K562 (cell line): Measurements from ENCODE around the gene ZNF644. TPM values are rescaled to one million over a fixed set of nuclear protein-coding genes. Genes with fewer than 3 reads are reported as not detected.
A peak's percentile ranks its signal among the peaks of the same experiment; 100 is the strongest.

Source experiments
- ATAC-seq: fragments of 200-7000 bp; cut with Tn5 transposase; 3 replicates; pipeline ENCODE4 v1.9.1; 2020; ENCODE audit warnings: moderate library complexity
- BruUV-seq: library from RNA; stranded (reverse); fragments of 400-500 nt; replicated peaks from 2 replicates; lab custom pipeline; 2021; lab: Mats Ljungman, UMichigan
- CTCF ChIA-PET: fragments of 300-600 bp; formaldehyde crosslinking; extraction: SDS; loops from one replicate; lab custom pipeline; 2021; ENCODE audit warnings: low intra/inter-chr PET ratio; lab: Yijun Ruan, JAX
- POLR2A ChIA-PET: fragments of 300-600, 350-650 bp; sonication (Branson Sonifier 250); formaldehyde crosslinking; extraction: SDS; loops from one replicate; lab custom pipeline; 2021; ENCODE audit warnings: antibody characterized with exemption, inconsistent platforms; lab: Yijun Ruan, JAX
- DNase-seq, 4 experiments: peaks; one replicate each; pipeline versions ENCODE4 v3.0.0 to v3.0.0-alpha.2; 2011 to 2018; ENCODE audit warnings: low spot score in 3 of 4, mixed read lengths in 3 of 4; ENCODE audit errors: extremely low read depth in 1 of 4
- FAIRE-seq: peaks from 2 replicates; lab custom pipeline; 2011; peaks lifted over from hg19 to GRCh38; lab: Jason Lieb, UNC
- H2AFZ ChIP-seq: 2 replicates; pipeline ENCODE4 v1.6.0; 2011; ENCODE audit warnings: low read depth, low read length, control low read depth, inconsistent platforms
- H3K27ac ChIP-seq: fragments of 200-600 bp; 3 replicates; pipeline ENCODE4 v1.8.0; 2011; ENCODE audit warnings: low read depth, mild to moderate bottlenecking, control low read depth, inconsistent platforms, low read length, moderate library complexity, mixed read lengths; ENCODE audit errors: extremely low read depth
- H3K27me3 ChIP-seq, 2 experiments: fragments of 300-600 bp in 1 of 2; 2 replicates in 1 of 2; 3 replicates in 1 of 2; pipeline versions ENCODE4 v1.6.0 to v1.8.0; 2011; ENCODE audit warnings: inconsistent platforms in 2 of 2, low read length in 2 of 2, mild to moderate bottlenecking in 1 of 2, mixed read lengths in 1 of 2, moderate library complexity in 1 of 2; ENCODE audit not compliant: control insufficient read depth in 2 of 2, insufficient read depth in 2 of 2
- H3K36me3 ChIP-seq: fragments of 300-600 bp; 3 replicates; pipeline ENCODE4 v1.8.0; 2011; ENCODE audit warnings: mild to moderate bottlenecking, low read length, inconsistent platforms; ENCODE audit not compliant: control insufficient read depth, insufficient read depth
- H3K4me1 ChIP-seq, 2 experiments: fragments of 200-600 bp in 1 of 2; replicated peaks in 1 of 2; 2 replicates in 1 of 2; 3 replicates in 1 of 2; pipeline versions ENCODE4 v1.5.1 to v1.8.0; 2011; ENCODE audit warnings: inconsistent platforms in 2 of 2, low read length in 2 of 2, mild to moderate bottlenecking in 1 of 2, mixed read lengths in 1 of 2, moderate library complexity in 1 of 2; ENCODE audit not compliant: control insufficient read depth in 2 of 2, insufficient read depth in 2 of 2
- H3K4me2 ChIP-seq: 2 replicates; pipeline ENCODE4 v1.6.1; 2011; ENCODE audit warnings: low read length, control low read depth, inconsistent platforms, mixed read lengths; ENCODE audit not compliant: insufficient read depth
- H3K4me3 ChIP-seq: fragments of 200-600 bp; sonication (generic), shearing (Covaris generic); 2 replicates; pipeline ENCODE4 v1.5.1; 2016; ENCODE audit warnings: control low read depth, inconsistent platforms
- H3K79me2 ChIP-seq: fragments of 200-600 bp; 3 replicates; pipeline ENCODE4 v1.8.0; 2011; ENCODE audit warnings: low read length, inconsistent platforms; ENCODE audit not compliant: control insufficient read depth, insufficient read depth
- H3K9ac ChIP-seq, 2 experiments: 2 replicates each; pipeline versions ENCODE4 v1.6.0 to v1.6.1; 2011; ENCODE audit warnings: low read depth in 2 of 2, low read length in 2 of 2, control low read depth in 1 of 2, inconsistent platforms in 1 of 2, mild to moderate bottlenecking in 1 of 2, mixed read lengths in 1 of 2; ENCODE audit not compliant: insufficient read depth in 1 of 2
- H3K9me1 ChIP-seq: one replicate; pipeline ENCODE4 v1.6.0; 2011; ENCODE audit warnings: inconsistent platforms, mild to moderate bottlenecking, low read length, moderate library complexity; ENCODE audit not compliant: control insufficient read depth, insufficient read depth
- H3K9me3 ChIP-seq: replicated peaks from 2 replicates; pipeline ENCODE4 v1.5.1; 2011; ENCODE audit warnings: low read depth, low read length, inconsistent platforms; ENCODE audit not compliant: control insufficient read depth, insufficient read depth
- H4K20me1 ChIP-seq: replicated peaks from 2 replicates; pipeline ENCODE4 v1.6.1; 2011; ENCODE audit warnings: low read length, inconsistent platforms, mixed read lengths; ENCODE audit not compliant: control insufficient read depth, insufficient read depth
- CHD4 ChIP-seq: fragments of 200-600 bp; sonication (generic); IDR thresholded peaks from 3 replicates; pipeline ENCODE4 v1.6.1; 2012; ENCODE audit warnings: low read depth, mild to moderate bottlenecking, mixed read lengths, low read length, inconsistent platforms; ENCODE audit not compliant: insufficient read depth, insufficient replicate concordance, poor library complexity, severe bottlenecking
- HNRNPLL ChIP-seq: fragments of 200-400 bp; formaldehyde crosslinking; IDR thresholded peaks from 2 replicates; pipeline ENCODE4 v1.6.1; 2017; ENCODE audit warnings: low read length, low read depth, mild to moderate bottlenecking; ENCODE audit not compliant: poor library complexity, severe bottlenecking
- PRPF4 ChIP-seq: fragments of 200-400 bp; formaldehyde crosslinking; IDR thresholded peaks from one replicate; pipeline ENCODE4 v1.6.1; 2017; ENCODE audit warnings: low read length, low read depth, mild to moderate bottlenecking; ENCODE audit not compliant: insufficient read depth, poor library complexity, severe bottlenecking
- SUPT5H ChIP-seq: fragments of 450-650 bp; IDR thresholded peaks from 2 replicates; pipeline ENCODE4 v1.6.1; 2016
- WGBS: fragments of 100-300 bp; shearing (Covaris generic); methylation state at CpG from one replicate; pipeline ENCODE4 v1.1.6; 2016; ENCODE audit warnings: low coverage, mixed read lengths; ENCODE audit not compliant: insufficient coverage; ENCODE audit errors: missing lambda C conversion rate; 5-methylcytosine and 5-hydroxymethylcytosine counted together
- in situ Hi-C: fragments of 300-500 bp; cut with MboI; formaldehyde crosslinking; loops from 4 replicates; pipeline ENCODE4 v1.15.0; 2018; ENCODE audit warnings: inconsistent platforms, mixed read lengths
- intact Hi-C: fragments of 100-400 bp; cut with micrococcal nuclease; formaldehyde crosslinking; loops from 2 replicates; pipeline ENCODE4 v1.14.2; 2022
- polyA plus RNA-seq, 8 experiments: library from polyadenylated mRNA; depleted of rRNA in 4 of 8; stranded (reverse) in 5 of 8; unstranded in 3 of 8; fragments of >200 nt; fragmentation: Nextera tagmentation in 2 of 8; fragmentation: Illumina TruSeq in 1 of 8; extraction: Ambion mirVana in 2 of 8; extraction: Trizol in 1 of 8; gene quantifications; 2 replicates each; pipeline versions ENCODE4 v1.2.1 to v1.2.3, GENCODE V29; 2011 to 2014; ENCODE audit warnings: inconsistent platforms in 1 of 8, missing spikeins in 1 of 8
- total RNA-seq, 7 experiments: library from RNA; depleted of rRNA in 6 of 7; stranded (reverse); fragments of >200 nt in 6 of 7; fragmentation: Illumina TruSeq in 2 of 7; extraction: Trizol in 2 of 7; gene quantifications; 2 replicates each; pipeline versions ENCODE4 v1.2.1 to v1.2.3, GENCODE V29; 2011 to 2021; ENCODE audit warnings: low replicate concordance in 1 of 7
- TF ChIP-seq, protein P1 (sequence below), 2 experiments: fragments of 250-450 bp in 1 of 2; fragments of 450-650 bp in 1 of 2; sonication (Bioruptor Pico) in 1 of 2; IDR thresholded peaks; 2 replicates each; pipeline versions ENCODE4 v1.6.1 to v1.8.0; 2016 to 2021; ENCODE audit warnings: mild to moderate bottlenecking in 2 of 2, moderate library complexity in 2 of 2, missing compliant biosample characterization in 1 of 2, missing genetic modification characterization in 1 of 2
- TF ChIP-seq, protein P2 (sequence below): fragments of 450-650 bp; formaldehyde crosslinking; conservative IDR thresholded peaks from 2 replicates; pipeline ENCODE4 v1.4.0; 2022; ENCODE audit warnings: mild to moderate bottlenecking, missing genetic modification characterization
- TF ChIP-seq, protein P3 (sequence below): sonication (generic); formaldehyde crosslinking; IDR thresholded peaks from 2 replicates; pipeline ENCODE4 v1.8.0; 2022; ENCODE audit warnings: mild to moderate bottlenecking, missing genetic modification reagents
- TF ChIP-seq, protein P4 (sequence below): fragments of 450-650 bp; formaldehyde crosslinking; IDR thresholded peaks from 2 replicates; pipeline ENCODE4 v1.4.0; 2022; ENCODE audit warnings: missing genetic modification characterization

ZNF644 gene
- total and polyA plus RNA-seq, 9 of the 15 experiments (the other 6 are each of a cell fraction or from before 2014, with no cell fraction given): 25.3 to 71.4 (median 39.6) TPM

DNA sequence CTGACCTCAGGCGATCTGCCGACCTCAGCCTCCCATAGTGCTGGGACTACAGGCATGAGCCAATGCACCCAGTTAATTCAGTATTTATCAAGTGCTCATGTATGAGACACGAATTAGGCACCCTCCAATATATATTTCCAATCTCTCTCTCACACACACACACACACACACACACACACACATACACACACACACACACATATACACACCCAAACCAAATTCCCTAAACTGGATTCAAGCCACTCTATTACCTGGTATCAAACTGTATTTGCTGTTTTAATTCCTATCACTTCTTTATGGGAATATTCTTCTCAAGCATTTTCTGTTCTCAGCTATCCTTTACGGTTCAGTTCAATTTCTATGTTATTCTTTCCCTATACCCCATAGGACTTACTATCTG is 8.5 kb downstream of the ZNF644 start:
- H3K4me2 ChIP-seq: no peak overlapping the region
- BruUV-seq: no TSS peak
- no peaks in the 10 kb centered on the region for H3K4me1 ChIP-seq
- H3K9me1 ChIP-seq: no peaks in the 10 kb centered on the region
- no peak overlapping the region for H3K9ac ChIP-seq
- ATAC-seq: no peak
- H3K79me2 ChIP-seq: peaks cover 98% of the 10 kb centered on the region
- FAIRE-seq: no peak
- H3K27ac ChIP-seq: no peak overlapping the region
- intact Hi-C loops (loop anchor here (10.0 kb wide), 1 partner anchor 151 kb away; no protein-coding TSS in a partner anchor), in situ Hi-C loops (no loop called here)
- POLR2A ChIA-PET: interaction anchor here (0.6 kb wide), 1 partner anchor 9 kb away, joined by 3 read pairs; the partner anchor contains the start of gene ZNF644
- 85% methylated on average over 4 of the region's 4 CpGs for WGBS
- CTCF ChIA-PET: no interaction called here
- no peak for DNase-seq
- H3K27me3 ChIP-seq: no peaks in the 10 kb centered on the region
- no peak overlapping the region for H3K4me3 ChIP-seq
- no peaks in the 10 kb centered on the region; the same call in 1 of the 2 replicates for H4K20me1 ChIP-seq
- peaks cover 27% of the 10 kb centered on the region for H3K36me3 ChIP-seq
- TF ChIP-seq, protein P1, sequence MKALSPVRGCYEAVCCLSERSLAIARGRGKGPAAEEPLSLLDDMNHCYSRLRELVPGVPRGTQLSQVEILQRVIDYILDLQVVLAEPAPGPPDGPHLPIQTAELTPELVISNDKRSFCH (CRISPR knock-in tag; IDR thresholded peaks at IDR 0.05): no peak
- TF ChIP-seq, protein P1 (tag; IDR thresholded peaks at IDR 0.05): no peak
- 0 out of 2 replicates have a peak, but pooled peaks have one; percentile 32 for TF ChIP-seq SUPT5H
- TF ChIP-seq, protein P2, sequence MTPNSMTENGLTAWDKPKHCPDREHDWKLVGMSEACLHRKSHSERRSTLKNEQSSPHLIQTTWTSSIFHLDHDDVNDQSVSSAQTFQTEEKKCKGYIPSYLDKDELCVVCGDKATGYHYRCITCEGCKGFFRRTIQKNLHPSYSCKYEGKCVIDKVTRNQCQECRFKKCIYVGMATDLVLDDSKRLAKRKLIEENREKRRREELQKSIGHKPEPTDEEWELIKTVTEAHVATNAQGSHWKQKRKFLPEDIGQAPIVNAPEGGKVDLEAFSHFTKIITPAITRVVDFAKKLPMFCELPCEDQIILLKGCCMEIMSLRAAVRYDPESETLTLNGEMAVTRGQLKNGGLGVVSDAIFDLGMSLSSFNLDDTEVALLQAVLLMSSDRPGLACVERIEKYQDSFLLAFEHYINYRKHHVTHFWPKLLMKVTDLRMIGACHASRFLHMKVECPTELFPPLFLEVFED (CRISPR knock-in tag): 0 out of 2 replicates have a peak, but pooled peaks have one; percentile 43
- no peak for TF ChIP-seq HNRNPLL
- TF ChIP-seq, protein P3, sequence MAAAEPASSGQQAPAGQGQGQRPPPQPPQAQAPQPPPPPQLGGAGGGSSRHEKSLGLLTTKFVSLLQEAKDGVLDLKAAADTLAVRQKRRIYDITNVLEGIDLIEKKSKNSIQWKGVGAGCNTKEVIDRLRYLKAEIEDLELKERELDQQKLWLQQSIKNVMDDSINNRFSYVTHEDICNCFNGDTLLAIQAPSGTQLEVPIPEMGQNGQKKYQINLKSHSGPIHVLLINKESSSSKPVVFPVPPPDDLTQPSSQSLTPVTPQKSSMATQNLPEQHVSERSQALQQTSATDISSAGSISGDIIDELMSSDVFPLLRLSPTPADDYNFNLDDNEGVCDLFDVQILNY (CRISPR knock-in tag): no peak
- TF ChIP-seq PRPF4: no peak
- TF ChIP-seq, protein P4, sequence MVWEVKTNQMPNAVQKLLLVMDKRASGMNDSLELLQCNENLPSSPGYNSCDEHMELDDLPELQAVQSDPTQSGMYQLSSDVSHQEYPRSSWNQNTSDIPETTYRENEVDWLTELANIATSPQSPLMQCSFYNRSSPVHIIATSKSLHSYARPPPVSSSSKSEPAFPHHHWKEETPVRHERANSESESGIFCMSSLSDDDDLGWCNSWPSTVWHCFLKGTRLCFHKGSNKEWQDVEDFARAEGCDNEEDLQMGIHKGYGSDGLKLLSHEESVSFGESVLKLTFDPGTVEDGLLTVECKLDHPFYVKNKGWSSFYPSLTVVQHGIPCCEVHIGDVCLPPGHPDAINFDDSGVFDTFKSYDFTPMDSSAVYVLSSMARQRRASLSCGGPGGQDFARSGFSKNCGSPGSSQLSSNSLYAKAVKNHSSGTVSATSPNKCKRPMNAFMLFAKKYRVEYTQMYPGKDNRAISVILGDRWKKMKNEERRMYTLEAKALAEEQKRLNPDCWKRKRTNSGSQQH (CRISPR knock-in tag): 0 out of 2 replicates have a peak, but pooled peaks have one; percentile 10
- no peak for TF ChIP-seq CHD4
- H3K9me3 ChIP-seq: no peaks in the 10 kb centered on the region
- H2AFZ ChIP-seq: no peak overlapping the region
